ENCODE data around the gene MAN1C1. TPM values are rescaled to one million over a fixed set of nuclear protein-coding genes. Genes with fewer than 3 reads are reported as not detected.

Gene MAN1C1
- total RNA-seq, 1 donor from 2014 or later: 16.7 TPM

- intact Hi-C loops (cut with DNase I): loop anchor here (5.0 kb wide), 1 partner anchor 198 kb away; the partner anchor contains the start of gene LDLRAP1
- peak; percentile 70 for DNase-seq (ENCODE audit: low spot score)
Observed at GRCh38 chr1:25740071-25740470, 123.5 kb downstream of the MAN1C1 start.

- peak; percentile 69 for DNase-seq (ENCODE audit: low spot score)
- intact Hi-C loops (cut with DNase I): loop anchor here (5.0 kb wide), 1 partner anchor 200 kb away; the partner anchor contains the start of gene LDLRAP1
Observed at GRCh38 chr1:25742316-25742715, 125.7 kb downstream of the MAN1C1 start.

GRCh38 chr1:25743164-25744139 lies 126.9 kb downstream of the MAN1C1 start:
- DNase-seq (ENCODE audit: low spot score): peak; percentile 92
- intact Hi-C loops (cut with DNase I): loop anchor here (2.0 to 5.0 kb wide), 5 partner anchors 47 to 201 kb away; partner anchors contain the start of genes LDLRAP1 and MAN1C1

GRCh38 chr1:25744140-25744581 lies 127.6 kb downstream of the MAN1C1 start:
- no peak for DNase-seq (ENCODE audit: low spot score)
- intact Hi-C loops (cut with DNase I): loop anchor here (2.0 to 5.0 kb wide), 5 partner anchors 47 to 202 kb away; partner anchors contain the start of genes LDLRAP1 and MAN1C1

GRCh38 chr1:25744636-25745425 lies 128.2 kb downstream of the MAN1C1 start:
- no peak for DNase-seq (ENCODE audit: low spot score)
- intact Hi-C loops (cut with DNase I): loop anchor here (2.0 to 5.0 kb wide), 5 partner anchors 48 to 203 kb away; partner anchors contain the start of genes LDLRAP1 and MAN1C1

GRCh38 chr1:25746299-25747045 lies 129.9 kb downstream of the MAN1C1 start:
- no peak for DNase-seq (ENCODE audit: low spot score)
- intact Hi-C loops (cut with DNase I): no loop called here

- no peak for DNase-seq (ENCODE audit: low spot score)
- intact Hi-C loops (cut with DNase I): no loop called here
Observed at GRCh38 chr1:25747046-25747719, 130.6 kb downstream of the MAN1C1 start.

GRCh38 chr1:25748531-25749205 lies 132.1 kb downstream of the MAN1C1 start:
- intact Hi-C loops (cut with DNase I): no loop called here
- no peak for DNase-seq (ENCODE audit: low spot score)

- intact Hi-C loops (cut with DNase I): no loop called here
- DNase-seq (ENCODE audit: low spot score): no peak
Observed at GRCh38 chr1:25750923-25751605, 134.5 kb downstream of the MAN1C1 start.

GRCh38 chr1:25754470-25755181 lies 138.0 kb downstream of the MAN1C1 start:
- intact Hi-C loops (cut with DNase I): no loop called here
- no peak for DNase-seq (ENCODE audit: low spot score)

- no peak for DNase-seq (ENCODE audit: low spot score)
- intact Hi-C loops (cut with DNase I): no loop called here
Observed at GRCh38 chr1:25755475-25756125, 139.0 kb downstream of the MAN1C1 start.

GRCh38 chr1:25756215-25756614 lies 139.6 kb downstream of the MAN1C1 start:
- no peak for DNase-seq (ENCODE audit: low spot score)
- intact Hi-C loops (cut with DNase I): no loop called here

GRCh38 chr1:25757151-25757845 lies 140.7 kb downstream of the MAN1C1 start:
- DNase-seq (ENCODE audit: low spot score): no peak
- intact Hi-C loops (cut with DNase I): no loop called here

- intact Hi-C loops (cut with DNase I): no loop called here
- no peak for DNase-seq (ENCODE audit: low spot score)
Observed at GRCh38 chr1:25757846-25758185, 141.2 kb downstream of the MAN1C1 start.

GRCh38 chr1:25758466-25759070 lies 142.0 kb downstream of the MAN1C1 start:
- intact Hi-C loops (cut with DNase I): no loop called here
- no peak for DNase-seq (ENCODE audit: low spot score)
